Pancreas (tissue), 10 donors: ENCODE data around the gene LIX1. TPM values are rescaled to one million over a fixed set of nuclear protein-coding genes. Genes with fewer than 3 reads are reported as not detected.

Experiments
- ATAC-seq, 4 donors: fragments of 200-7000 bp; cut with Tn5 transposase; one replicate each; pipeline versions ENCODE4 v1.8.0 to v1.9.1; 2020; ENCODE audit warnings: mild to moderate bottlenecking in 4 of 4, moderate library complexity in 4 of 4
- DNase-seq, 6 donors: peaks; one replicate each; pipeline ENCODE4 v3.0.0-alpha.2; 2020
- FAIRE-seq: peaks from 2 replicates; lab custom pipeline; 2012; peaks lifted over from hg19 to GRCh38; lab: Jason Lieb, UNC
- H3K27ac ChIP-seq, 4 donors: fragments of 200-600 bp; sonication (generic); 1 replicate in 3 of 4; 2 replicates in 1 of 4; pipeline versions ENCODE4 v1.5.0 to v1.8.0; 2020
- H3K27me3 ChIP-seq, 4 donors: fragments of 200-600 bp; one replicate each; pipeline ENCODE4 v1.8.0; 2021
- H3K36me3 ChIP-seq, 3 donors: fragments of 200-600 bp; sonication (generic) in 1 of 3; one replicate each; pipeline versions ENCODE4 v1.5.0 to v1.8.0; 2020 to 2021
- H3K4me1 ChIP-seq, 3 donors: fragments of 200-600 bp; one replicate each; pipeline ENCODE4 v1.8.0; 2021
- H3K4me3 ChIP-seq, 4 donors: fragments of 200-600 bp; sonication (generic) in 2 of 4; one replicate each; pipeline versions ENCODE4 v1.5.0 to v1.8.0; 2020 to 2021
- H3K9me3 ChIP-seq, 4 donors: fragments of 200-600 bp; one replicate each; pipeline ENCODE4 v1.8.0; 2021
- WGBS, 2 donors: extraction: QIAGEN DNeasy Blood & Tissue Kit; methylation state at CpG; one replicate each; pipeline ENCODE4 v1.1.7; 2013; 5-methylcytosine and 5-hydroxymethylcytosine counted together
- intact Hi-C, 3 donors: fragments of 100-400 bp; cut with DNase I; formaldehyde crosslinking; loops; one replicate each; pipeline versions ENCODE4 v1.11.1 to v1.14.2; 2022
- polyA plus RNA-seq, 2 donors: library from polyadenylated mRNA; stranded (reverse); fragments of 200-250 nt; gene quantifications; one replicate each; pipeline ENCODE4 v1.2.3, GENCODE V29; 2013
- total RNA-seq, 6 donors: library from RNA; stranded (reverse); fragmentation: NEBNext Ultra II Directional in 4 of 6; extraction: Animal tissue kit (Norgen Biotek cat#: 25700) in 4 of 6; gene quantifications; one replicate each; pipeline versions ENCODE4 v1.2.1 to v1.2.4, GENCODE V29; 2021 to 2023
- TF ChIP-seq, protein P1 (sequence below), 4 donors: fragments of 200-600 bp; sonication (generic) in 3 of 4; IDR thresholded peaks; one replicate each; pipeline versions ENCODE4 v1.5.0 to v1.8.0; 2021; ENCODE audit warnings: antibody characterized with exemption in 4 of 4
- donor health status: healthy with polysubstance abuse.
- donor health status: DM: no; HTN: no; CAD: no; lungs with moderate emphysema.
- donor health status: DM: no; HTN: no; CAD: no.
- donor health status: control.
- donor health status: control.
- donor health status: Bipolar disorder and iron deficiency.
- donor health status: DM: yes; HTN: yes; CAD: no.
- donor health status: DM: no; HTN: no; CAD: no.
- donor health status: DM: no; HTN: no; CAD: no.
- donor health status: DM: yes; HTN: yes; CAD: no.

Gene LIX1
- total and polyA plus RNA-seq, 8 donors, result 0.08 to 0.12 TPM; not detected in 6

DNA sequence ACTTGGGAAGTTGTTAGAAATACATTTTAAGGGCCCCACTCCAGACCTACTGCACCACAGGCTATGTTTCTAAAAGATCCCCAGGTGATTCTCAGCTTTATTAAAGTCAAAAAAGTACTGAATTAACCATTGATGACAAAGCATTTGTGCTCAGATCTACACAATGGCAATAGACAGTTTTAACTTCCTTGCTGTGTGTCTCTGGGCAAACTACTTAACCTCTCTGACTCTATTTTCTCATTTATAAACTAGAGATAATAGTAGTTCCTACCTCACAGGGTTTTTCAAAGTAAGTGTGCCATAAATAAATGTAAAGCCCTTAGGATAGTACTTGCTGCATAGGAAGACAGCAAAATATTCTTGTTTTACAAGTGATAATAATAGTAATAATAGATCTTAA is 66.3 kb downstream of the LIX1 start:
- DNase-seq, result no peak
- H3K27ac ChIP-seq, result no peak overlapping the region
- no peak for ATAC-seq
- H3K9me3 ChIP-seq, result no peaks in the 10 kb centered on the region
- intact Hi-C loops, result no loop called here
- H3K36me3 ChIP-seq, result no peaks in the 10 kb centered on the region
- no peak for FAIRE-seq
- TF ChIP-seq, protein P1, sequence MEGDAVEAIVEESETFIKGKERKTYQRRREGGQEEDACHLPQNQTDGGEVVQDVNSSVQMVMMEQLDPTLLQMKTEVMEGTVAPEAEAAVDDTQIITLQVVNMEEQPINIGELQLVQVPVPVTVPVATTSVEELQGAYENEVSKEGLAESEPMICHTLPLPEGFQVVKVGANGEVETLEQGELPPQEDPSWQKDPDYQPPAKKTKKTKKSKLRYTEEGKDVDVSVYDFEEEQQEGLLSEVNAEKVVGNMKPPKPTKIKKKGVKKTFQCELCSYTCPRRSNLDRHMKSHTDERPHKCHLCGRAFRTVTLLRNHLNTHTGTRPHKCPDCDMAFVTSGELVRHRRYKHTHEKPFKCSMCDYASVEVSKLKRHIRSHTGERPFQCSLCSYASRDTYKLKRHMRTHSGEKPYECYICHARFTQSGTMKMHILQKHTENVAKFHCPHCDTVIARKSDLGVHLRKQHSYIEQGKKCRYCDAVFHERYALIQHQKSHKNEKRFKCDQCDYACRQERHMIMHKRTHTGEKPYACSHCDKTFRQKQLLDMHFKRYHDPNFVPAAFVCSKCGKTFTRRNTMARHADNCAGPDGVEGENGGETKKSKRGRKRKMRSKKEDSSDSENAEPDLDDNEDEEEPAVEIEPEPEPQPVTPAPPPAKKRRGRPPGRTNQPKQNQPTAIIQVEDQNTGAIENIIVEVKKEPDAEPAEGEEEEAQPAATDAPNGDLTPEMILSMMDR (IDR thresholded peaks at IDR 0.05), result no peak
- no peaks in the 10 kb centered on the region for H3K4me1 ChIP-seq
- H3K4me3 ChIP-seq, result no peak overlapping the region
- no peaks in the 10 kb centered on the region for H3K27me3 ChIP-seq

DNA sequence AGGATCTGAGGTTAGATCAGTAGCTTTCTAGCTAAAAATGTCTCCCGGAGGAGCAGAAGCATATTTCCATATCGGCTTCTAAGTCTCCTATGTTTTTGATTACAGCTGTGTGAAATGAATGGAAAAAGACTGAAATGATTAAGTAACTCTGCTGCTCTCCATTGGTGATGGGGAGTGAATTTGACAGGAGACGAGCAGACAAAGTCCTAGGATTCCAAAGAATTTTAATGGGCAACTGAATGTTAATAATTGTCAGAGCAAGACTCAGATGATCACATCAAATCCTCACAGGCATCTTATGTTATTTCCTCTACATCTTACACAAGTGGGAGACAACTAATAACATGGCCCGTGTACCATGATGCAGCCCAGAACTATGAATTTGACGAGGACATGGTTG is 66.8 kb downstream of the LIX1 start:
- Histone ChIP-seq H3K4me1 (no peaks in the 10 kb centered on the region), H3K9me3 (no peaks in the 10 kb centered on the region), H3K27ac (no peak overlapping the region), H3K4me3 (no peak overlapping the region), H3K27me3 (no peaks in the 10 kb centered on the region), H3K36me3 (no peaks in the 10 kb centered on the region)
- ATAC-seq (no peak), DNase-seq (no peak), FAIRE-seq (no peak)
- TF ChIP-seq, protein P1 (IDR thresholded peaks at IDR 0.05), result no peak
- 77 to 81% methylated on average over 5 of the region's 5 CpGs for WGBS, 2 donors
- intact Hi-C loops, result no loop called here

DNA sequence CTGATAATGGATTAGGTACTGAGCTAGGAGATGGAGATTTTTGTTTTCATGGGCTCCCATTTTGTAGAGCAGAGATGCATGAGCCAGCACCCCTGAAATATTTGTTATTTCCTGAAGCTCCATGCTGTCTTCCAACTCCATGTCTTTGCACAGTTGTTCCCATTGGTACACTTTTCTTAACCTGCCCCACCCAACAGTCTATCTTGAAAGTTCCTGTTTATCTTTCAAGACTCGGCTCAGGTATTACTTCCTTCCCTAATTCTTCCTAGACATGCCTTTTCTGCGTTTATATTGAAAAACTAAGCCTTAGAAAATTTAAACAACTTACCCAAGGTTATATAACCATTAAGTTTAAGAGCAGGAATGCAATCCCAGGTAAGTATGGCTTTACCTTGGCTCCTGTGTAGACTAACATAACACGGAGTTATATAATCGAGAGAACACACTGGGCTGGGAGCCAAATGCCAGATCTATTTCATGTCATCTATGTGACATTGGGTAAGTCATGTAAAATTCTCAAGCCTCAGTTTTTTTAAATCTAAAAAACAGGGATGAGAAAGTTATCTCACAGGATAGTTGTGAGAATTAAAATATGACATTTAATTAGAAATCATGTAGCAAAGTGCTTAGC is 67.4 kb downstream of the LIX1 start:
- H3K27ac ChIP-seq, result no peak overlapping the region
- DNase-seq (no peak), ATAC-seq (no peak), FAIRE-seq (no peak)
- TF ChIP-seq, protein P1 (IDR thresholded peaks at IDR 0.05), result no peak
- H3K9me3 ChIP-seq, result no peaks in the 10 kb centered on the region
- no peaks in the 10 kb centered on the region for H3K4me1 ChIP-seq
- H3K4me3 ChIP-seq, result no peak overlapping the region
- no peaks in the 10 kb centered on the region for H3K27me3 ChIP-seq
- intact Hi-C loops, result no loop called here
- no peaks in the 10 kb centered on the region for H3K36me3 ChIP-seq
- 26 to 32% methylated on average over 4 of the region's 4 CpGs for WGBS, 2 donors

GRCh38 chr5:97073420-97073819 is 69.0 kb downstream of the LIX1 start:
- WGBS, 2 donors, result 88 to 93% methylated on average over 3 of the region's 3 CpGs
- FAIRE-seq, result no peak
- Histone ChIP-seq H3K9me3 (no peaks in the 10 kb centered on the region), H3K27ac (no peak overlapping the region), H3K27me3 (no peaks in the 10 kb centered on the region), H3K36me3 (no peaks in the 10 kb centered on the region), H3K4me1 (no peaks in the 10 kb centered on the region), H3K4me3 (no peak overlapping the region)
- intact Hi-C loops, result no loop called here
- no peak for DNase-seq
- ATAC-seq, result no peak
- TF ChIP-seq, protein P1 (IDR thresholded peaks at IDR 0.05), result no peak

DNA sequence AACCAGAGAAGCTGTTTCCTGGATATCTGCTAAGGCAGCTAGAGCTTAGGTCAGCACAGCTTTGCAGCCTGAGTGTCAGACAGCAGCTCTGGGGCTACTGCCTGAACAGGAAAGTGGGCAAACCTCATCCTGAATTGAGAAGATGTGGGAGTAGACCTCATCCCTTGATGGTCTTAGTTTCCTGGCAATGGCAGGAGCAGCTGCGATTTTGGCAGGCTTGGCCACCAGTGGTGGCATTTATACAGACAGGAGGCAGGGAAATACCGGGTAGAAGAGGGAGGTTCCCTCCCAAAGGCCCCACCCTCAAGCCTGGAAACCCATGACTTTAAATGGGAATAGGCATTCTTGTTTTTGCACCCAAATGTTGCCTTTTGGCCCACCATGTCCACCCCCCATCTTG is 69.7 kb downstream of the LIX1 start:
- intact Hi-C loops, result no loop called here
- H3K27me3 ChIP-seq, result no peaks in the 10 kb centered on the region
- H3K36me3 ChIP-seq, result no peaks in the 10 kb centered on the region
- H3K27ac ChIP-seq, result no peak overlapping the region
- H3K4me3 ChIP-seq, result no peak overlapping the region
- DNase-seq (no peak), ATAC-seq (no peak), FAIRE-seq (no peak)
- H3K4me1 ChIP-seq, result no peaks in the 10 kb centered on the region
- H3K9me3 ChIP-seq, result no peaks in the 10 kb centered on the region
- TF ChIP-seq, protein P1 (IDR thresholded peaks at IDR 0.05), result no peak
- WGBS, 2 donors, result 66 to 80% methylated on average over 2 of the region's 2 CpGs
